HUES6 (cell line): ENCODE results near the gene UBXN4.
A peak's percentile ranks its signal among the peaks of the same experiment; 100 is the strongest.
"Not testable (repeated sequence)": the region's sequence is repeated elsewhere in the genome, so short reads cannot be mapped to it uniquely, and the experiment has no call there.

ENCODE experiments used
- H3K27ac ChIP-seq: 2 replicates; pipeline ENCODE4 v1.7.0; 2013; ENCODE audit warnings: low read depth, mild to moderate bottlenecking, low read length, inconsistent platforms
- H3K27me3 ChIP-seq: 2 replicates; pipeline ENCODE4 v1.6.1; 2013; ENCODE audit warnings: low read length; ENCODE audit not compliant: control insufficient read depth, insufficient read depth
- H3K36me3 ChIP-seq: 2 replicates; pipeline ENCODE4 v1.6.1; 2013; ENCODE audit warnings: low read length; ENCODE audit not compliant: control insufficient read depth, insufficient read depth
- H3K4me1 ChIP-seq: 2 replicates; pipeline ENCODE4 v1.6.1; 2013; ENCODE audit warnings: low read length; ENCODE audit not compliant: control insufficient read depth, insufficient read depth
- H3K4me3 ChIP-seq: 2 replicates; pipeline ENCODE4 v1.5.1; 2013; ENCODE audit warnings: low read depth, low read length
- H3K9ac ChIP-seq: one replicate; pipeline ENCODE4 v1.6.1; 2013; ENCODE audit warnings: mild to moderate bottlenecking, low read length
- H3K9me3 ChIP-seq: 2 replicates; pipeline ENCODE4 v1.6.1; 2013; ENCODE audit warnings: low read depth, low read length; ENCODE audit not compliant: control insufficient read depth, insufficient read depth

UBXN4 gene

GRCh38 chr2:135741395-135742324 is at the start of gene UBXN4:
UBXN4 (plus strand) TSS chr2:135741855; CDS start chr2:135741930, 75 bp downstream.
- Histone ChIP-seq H3K9me3 (no peaks in the 10 kb centered on the region), H3K27ac (peak within 1 kb of the TSS; percentile 95), H3K4me1 (peaks cover 8% of the 10 kb centered on the region; the same call in 1 of the 2 replicates), H3K9ac (peak within 1 kb of the TSS; percentile 95), H3K36me3 (peaks cover 9% of the 10 kb centered on the region), H3K27me3 (no peaks in the 10 kb centered on the region), H3K4me3 (peak within 1 kb of the TSS; percentile 94)

DNA sequence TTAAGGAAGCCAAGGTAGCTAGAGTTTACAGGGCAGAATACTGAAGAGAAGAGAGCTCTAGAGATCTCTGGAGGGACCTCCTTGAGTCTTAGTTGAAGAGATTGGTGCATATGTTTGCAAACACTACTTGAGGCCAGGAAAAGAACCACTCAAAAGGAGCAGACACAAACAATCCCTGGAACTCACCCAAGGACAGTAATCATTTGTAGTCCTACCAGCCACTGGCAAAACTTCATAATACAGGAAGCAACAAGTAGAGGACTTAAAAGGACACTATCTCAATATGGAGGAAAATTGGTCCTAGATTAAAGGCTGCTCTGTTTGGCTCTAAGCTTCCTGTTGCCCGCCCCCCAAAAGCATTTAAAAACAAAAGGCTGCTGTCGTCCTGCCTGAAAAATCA is 46.9 kb upstream of the UBXN4 start:
- Histone ChIP-seq H3K27ac (no peak overlapping the region), H3K27me3 (no peaks in the 10 kb centered on the region), H3K4me3 (no peak overlapping the region), H3K36me3 (peaks cover 8% of the 10 kb centered on the region), H3K4me1 (no peaks in the 10 kb centered on the region), H3K9me3 (no peaks in the 10 kb centered on the region), H3K9ac (no peak overlapping the region)

DNA sequence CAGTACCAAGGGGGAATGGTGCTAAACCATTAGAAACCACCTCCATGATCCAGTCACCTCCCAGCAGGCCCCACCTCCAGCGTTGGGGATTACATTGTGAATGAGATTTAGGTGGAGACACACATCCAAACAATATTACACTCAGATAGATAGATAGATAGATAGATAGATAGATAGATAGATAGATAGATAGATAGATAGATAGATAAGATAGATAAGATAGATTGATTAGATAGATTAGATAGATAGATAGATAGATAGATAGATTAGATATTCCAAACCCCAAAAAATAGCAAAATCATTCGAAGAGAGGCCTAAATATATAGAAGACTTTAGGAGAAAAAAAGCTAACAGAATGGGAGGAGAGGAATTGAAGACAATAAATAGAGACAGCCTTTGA is 42.8 kb upstream of the UBXN4 start:
- H3K27ac ChIP-seq, result no peak overlapping the region
- H3K4me1 ChIP-seq, result no peaks in the 10 kb centered on the region
- no peak overlapping the region for H3K4me3 ChIP-seq
- no peak overlapping the region for H3K9ac ChIP-seq
- H3K27me3 ChIP-seq, result no peaks in the 10 kb centered on the region
- peaks cover 12% of the 10 kb centered on the region for H3K36me3 ChIP-seq
- H3K9me3 ChIP-seq, result no peaks in the 10 kb centered on the region

GRCh38 chr2:135701442-135701841 is 40.2 kb upstream of the UBXN4 start:
- Histone ChIP-seq H3K27me3 (no peaks in the 10 kb centered on the region), H3K4me1 (no peaks in the 10 kb centered on the region), H3K27ac (no peak overlapping the region), H3K9me3 (no peaks in the 10 kb centered on the region), H3K4me3 (no peak overlapping the region), H3K9ac (no peak overlapping the region), H3K36me3 (peaks cover 14% of the 10 kb centered on the region)

DNA sequence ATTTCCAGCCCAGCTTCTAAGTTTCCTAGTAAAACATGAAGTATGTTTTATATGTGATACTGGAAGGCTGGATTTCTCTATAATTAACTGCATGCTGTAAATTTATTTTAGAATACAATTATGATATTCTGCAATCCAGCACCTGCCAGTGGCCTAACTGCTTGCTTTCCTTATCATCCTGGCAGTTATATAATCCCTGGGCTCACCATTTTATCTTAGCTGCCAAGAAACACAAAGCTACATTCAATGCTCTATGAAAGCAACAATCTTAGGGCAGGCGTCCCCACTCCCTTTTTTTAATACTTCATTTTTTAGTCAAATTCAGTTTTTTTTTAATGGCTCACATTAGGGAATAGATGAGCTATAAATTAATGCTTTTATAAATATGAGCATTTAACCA is 38.4 kb upstream of the UBXN4 start:
- Histone ChIP-seq H3K36me3 (peaks cover 10% of the 10 kb centered on the region), H3K9me3 (no peaks in the 10 kb centered on the region), H3K27me3 (no peaks in the 10 kb centered on the region), H3K4me1 (no peaks in the 10 kb centered on the region), H3K4me3 (no peak overlapping the region), H3K27ac (no peak overlapping the region), H3K9ac (no peak overlapping the region)

DNA sequence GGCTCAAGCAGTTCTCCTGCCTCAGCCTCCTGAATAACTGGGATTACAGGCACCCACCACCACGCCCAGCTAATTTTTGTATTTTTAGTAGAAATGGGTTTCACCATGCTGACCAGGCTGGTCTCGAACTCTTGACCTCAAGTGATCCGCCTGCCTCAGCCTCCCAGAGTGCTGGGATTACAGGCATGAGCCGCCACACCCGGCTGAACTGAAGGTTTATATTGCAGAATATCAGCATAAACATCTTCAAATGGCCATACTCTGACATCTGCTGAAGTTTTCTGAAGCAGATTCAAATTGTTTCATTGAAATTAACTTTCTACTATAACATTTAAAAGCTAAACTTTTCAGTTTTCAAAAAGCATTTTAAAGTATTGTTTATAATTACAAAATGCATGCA is 37.6 kb upstream of the UBXN4 start:
- not testable (repeated sequence) for H3K36me3 ChIP-seq, H3K9ac ChIP-seq, H3K27ac ChIP-seq, H3K27me3 ChIP-seq, H3K4me1 ChIP-seq, H3K9me3 ChIP-seq, H3K4me3 ChIP-seq

DNA sequence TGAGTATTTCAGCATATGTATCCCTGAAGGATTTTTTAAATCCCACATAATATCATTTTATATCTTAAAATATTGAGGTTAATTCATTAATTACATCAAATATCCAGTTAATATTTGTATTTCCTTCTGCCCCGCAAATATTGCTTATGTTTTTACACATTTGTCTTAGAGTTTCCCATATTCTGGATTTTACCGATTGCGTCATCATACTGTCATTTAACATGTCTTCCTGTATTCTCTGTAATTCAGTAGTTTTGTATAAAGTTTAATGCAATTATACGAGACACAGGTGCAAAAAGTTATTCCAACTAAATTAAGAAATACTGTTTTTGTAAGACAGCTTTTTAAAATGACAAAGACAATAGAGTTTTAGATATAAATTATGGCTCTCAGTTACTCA is 33.5 kb upstream of the UBXN4 start:
- Histone ChIP-seq H3K27me3 (no peaks in the 10 kb centered on the region), H3K9me3 (no peaks in the 10 kb centered on the region), H3K4me3 (no peak overlapping the region), H3K36me3 (peaks cover 19% of the 10 kb centered on the region), H3K27ac (no peak overlapping the region), H3K4me1 (no peaks in the 10 kb centered on the region), H3K9ac (no peak overlapping the region)

- H3K9ac ChIP-seq, result no peak overlapping the region
- H3K27me3 ChIP-seq, result no peaks in the 10 kb centered on the region
- no peak overlapping the region for H3K4me3 ChIP-seq
- no peaks in the 10 kb centered on the region for H3K4me1 ChIP-seq
- no peaks in the 10 kb centered on the region for H3K9me3 ChIP-seq
- no peak overlapping the region for H3K27ac ChIP-seq
- H3K36me3 ChIP-seq, result peaks cover 26% of the 10 kb centered on the region
Observed at GRCh38 chr2:135709992-135710391, 31.7 kb upstream of the UBXN4 start.

DNA sequence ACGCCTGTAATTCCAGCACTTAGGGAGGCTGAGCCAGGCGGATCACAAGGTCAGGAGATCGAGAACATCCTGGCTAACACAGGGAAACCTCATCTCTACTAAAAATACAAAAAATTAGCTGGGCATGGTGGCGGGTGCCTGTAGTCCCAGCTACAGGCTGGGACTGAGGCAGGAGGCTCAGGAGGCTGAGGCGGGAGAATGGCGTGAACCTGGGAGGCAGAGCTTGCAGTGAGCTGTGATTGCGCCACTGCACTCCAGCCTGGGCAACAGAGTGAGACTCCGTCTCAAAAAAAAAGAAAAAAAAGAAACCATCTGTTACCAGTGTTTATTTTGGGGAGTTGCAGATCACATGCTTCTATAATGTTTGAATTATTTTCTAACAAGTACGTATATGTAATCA is 26.6 kb upstream of the UBXN4 start:
- H3K9ac ChIP-seq, H3K9me3 ChIP-seq, H3K27ac ChIP-seq, H3K4me1 ChIP-seq, H3K4me3 ChIP-seq, H3K27me3 ChIP-seq: not testable (repeated sequence)
- peaks cover 50% of the 10 kb centered on the region for H3K36me3 ChIP-seq

GRCh38 chr2:135728064-135728743 is 13.5 kb upstream of the UBXN4 start:
- peaks cover 22% of the 10 kb centered on the region for H3K36me3 ChIP-seq
- no peaks in the 10 kb centered on the region for H3K27me3 ChIP-seq
- H3K9me3 ChIP-seq, result no peaks in the 10 kb centered on the region
- H3K4me1 ChIP-seq, result no peaks in the 10 kb centered on the region
- H3K4me3 ChIP-seq, result no peak overlapping the region
- H3K9ac ChIP-seq, result no peak overlapping the region
- no peak overlapping the region for H3K27ac ChIP-seq

DNA sequence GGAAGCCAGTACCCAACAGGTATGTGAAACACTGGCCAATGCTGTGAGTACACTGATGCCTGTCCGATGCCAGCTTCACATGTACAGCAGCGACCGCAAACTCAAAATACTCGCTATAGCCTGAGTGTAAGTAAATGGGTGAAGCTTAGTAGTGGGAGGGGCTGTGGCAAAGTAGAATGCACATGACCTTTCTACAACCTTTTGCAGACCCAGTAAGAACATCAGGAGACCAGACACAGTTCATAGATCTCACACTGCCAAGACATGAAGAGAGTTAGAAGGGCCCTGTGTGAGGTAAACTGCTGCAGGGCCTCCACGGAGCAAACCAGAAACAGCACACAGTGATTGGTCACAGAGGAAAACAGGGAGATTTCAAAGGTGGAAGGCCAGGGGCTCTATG is 9.1 kb upstream of the UBXN4 start:
- H3K27ac ChIP-seq, result no peak overlapping the region
- H3K9me3 ChIP-seq, result no peaks in the 10 kb centered on the region
- no peak overlapping the region for H3K9ac ChIP-seq
- H3K27me3 ChIP-seq, result no peaks in the 10 kb centered on the region
- H3K4me3 ChIP-seq, result no peak overlapping the region
- no peaks in the 10 kb centered on the region for H3K36me3 ChIP-seq
- H3K4me1 ChIP-seq, result no peaks in the 10 kb centered on the region
